Measurements from ENCODE around the gene MPDZ.

DNA sequence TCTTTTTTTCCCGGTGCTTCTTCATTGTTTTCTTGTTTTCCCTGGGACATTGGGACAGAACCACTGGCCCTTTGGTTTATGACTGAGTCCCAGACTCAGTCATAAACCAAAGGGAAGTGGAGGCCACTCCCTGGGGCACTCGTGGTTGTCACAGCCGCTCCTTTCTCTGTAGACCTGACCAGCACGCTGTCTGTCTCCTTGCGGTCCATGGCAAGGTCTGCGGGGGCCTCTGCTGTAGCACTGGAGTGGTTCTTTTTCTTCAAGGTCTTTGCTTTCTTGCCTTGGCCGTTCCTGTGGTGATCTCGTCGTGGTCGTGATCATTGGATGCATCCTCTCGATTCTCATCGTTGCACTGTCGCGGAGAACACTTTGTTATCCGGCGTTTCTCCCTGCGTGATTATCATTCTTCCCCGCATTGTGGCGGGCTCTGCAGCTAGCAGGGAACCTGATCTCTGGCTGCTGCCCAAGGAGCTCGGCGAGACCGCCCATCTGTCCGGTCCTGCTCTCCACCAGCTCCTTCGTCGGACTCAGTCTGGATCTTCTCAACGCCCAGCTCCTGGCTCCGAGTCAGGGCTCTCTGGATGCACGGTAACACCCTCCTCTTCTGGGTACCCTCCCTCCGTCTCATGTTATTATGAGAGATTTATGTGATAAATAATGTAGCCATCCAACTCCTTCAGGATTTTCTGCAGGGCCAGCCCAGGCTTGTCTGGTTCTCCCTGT, 43.5 kb upstream of the MPDZ start:
- TF ChIP-seq ZNF629 (tag by site-specific recombination; IDR thresholded peaks at IDR 0.05) (no peak), YY1 (tag by site-specific recombination; IDR thresholded peaks at IDR 0.05) (no peak), ZFP41 (tag by site-specific recombination; IDR thresholded peaks at IDR 0.05; ENCODE audit: borderline replicate concordance) (no peak), KLF8 (tag by site-specific recombination; IDR thresholded peaks at IDR 0.05) (no peak), ZNF211 (tag by site-specific recombination; IDR thresholded peaks at IDR 0.05; ENCODE audit: low read depth) (no peak), SALL2 (tag by site-specific recombination; IDR thresholded peaks at IDR 0.05; ENCODE audit: borderline replicate concordance) (no peak), ZNF223 (tag by site-specific recombination; IDR thresholded peaks at IDR 0.05) (no peak), ZNF670 (tag by site-specific recombination; IDR thresholded peaks at IDR 0.05; ENCODE audit: low read depth) (no peak), ZNF707 (tag by site-specific recombination; IDR thresholded peaks at IDR 0.05) (no peak), ZNF660 (tag by site-specific recombination; IDR thresholded peaks at IDR 0.05) (no peak), HOXA7 (CRISPR knock-in tag; IDR thresholded peaks at IDR 0.05; ENCODE audit: borderline replicate concordance) (no peak)
- TF ChIP-seq, protein P1, sequence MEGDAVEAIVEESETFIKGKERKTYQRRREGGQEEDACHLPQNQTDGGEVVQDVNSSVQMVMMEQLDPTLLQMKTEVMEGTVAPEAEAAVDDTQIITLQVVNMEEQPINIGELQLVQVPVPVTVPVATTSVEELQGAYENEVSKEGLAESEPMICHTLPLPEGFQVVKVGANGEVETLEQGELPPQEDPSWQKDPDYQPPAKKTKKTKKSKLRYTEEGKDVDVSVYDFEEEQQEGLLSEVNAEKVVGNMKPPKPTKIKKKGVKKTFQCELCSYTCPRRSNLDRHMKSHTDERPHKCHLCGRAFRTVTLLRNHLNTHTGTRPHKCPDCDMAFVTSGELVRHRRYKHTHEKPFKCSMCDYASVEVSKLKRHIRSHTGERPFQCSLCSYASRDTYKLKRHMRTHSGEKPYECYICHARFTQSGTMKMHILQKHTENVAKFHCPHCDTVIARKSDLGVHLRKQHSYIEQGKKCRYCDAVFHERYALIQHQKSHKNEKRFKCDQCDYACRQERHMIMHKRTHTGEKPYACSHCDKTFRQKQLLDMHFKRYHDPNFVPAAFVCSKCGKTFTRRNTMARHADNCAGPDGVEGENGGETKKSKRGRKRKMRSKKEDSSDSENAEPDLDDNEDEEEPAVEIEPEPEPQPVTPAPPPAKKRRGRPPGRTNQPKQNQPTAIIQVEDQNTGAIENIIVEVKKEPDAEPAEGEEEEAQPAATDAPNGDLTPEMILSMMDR (tag by site-specific recombination; IDR thresholded peaks at IDR 0.05), result no peak
- TF ChIP-seq, protein P2, sequence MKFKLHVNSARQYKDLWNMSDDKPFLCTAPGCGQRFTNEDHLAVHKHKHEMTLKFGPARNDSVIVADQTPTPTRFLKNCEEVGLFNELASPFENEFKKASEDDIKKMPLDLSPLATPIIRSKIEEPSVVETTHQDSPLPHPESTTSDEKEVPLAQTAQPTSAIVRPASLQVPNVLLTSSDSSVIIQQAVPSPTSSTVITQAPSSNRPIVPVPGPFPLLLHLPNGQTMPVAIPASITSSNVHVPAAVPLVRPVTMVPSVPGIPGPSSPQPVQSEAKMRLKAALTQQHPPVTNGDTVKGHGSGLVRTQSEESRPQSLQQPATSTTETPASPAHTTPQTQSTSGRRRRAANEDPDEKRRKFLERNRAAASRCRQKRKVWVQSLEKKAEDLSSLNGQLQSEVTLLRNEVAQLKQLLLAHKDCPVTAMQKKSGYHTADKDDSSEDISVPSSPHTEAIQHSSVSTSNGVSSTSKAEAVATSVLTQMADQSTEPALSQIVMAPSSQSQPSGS (tag by site-specific recombination; IDR thresholded peaks at IDR 0.05; ENCODE audit: low read depth), result no peak
- TF ChIP-seq, protein P3, sequence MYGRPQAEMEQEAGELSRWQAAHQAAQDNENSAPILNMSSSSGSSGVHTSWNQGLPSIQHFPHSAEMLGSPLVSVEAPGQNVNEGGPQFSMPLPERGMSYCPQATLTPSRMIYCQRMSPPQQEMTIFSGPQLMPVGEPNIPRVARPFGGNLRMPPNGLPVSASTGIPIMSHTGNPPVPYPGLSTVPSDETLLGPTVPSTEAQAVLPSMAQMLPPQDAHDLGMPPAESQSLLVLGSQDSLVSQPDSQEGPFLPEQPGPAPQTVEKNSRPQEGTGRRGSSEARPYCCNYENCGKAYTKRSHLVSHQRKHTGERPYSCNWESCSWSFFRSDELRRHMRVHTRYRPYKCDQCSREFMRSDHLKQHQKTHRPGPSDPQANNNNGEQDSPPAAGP (tag by site-specific recombination; IDR thresholded peaks at IDR 0.05), result no peak
